Subcutaneous abdominal adipose tissue (tissue), 5 donors: ENCODE measurements around the gene BTAF1.

Experiments
- H3K27ac ChIP-seq: one replicate; pipeline ENCODE4 v1.7.0; 2013; ENCODE audit warnings: low read depth, mild to moderate bottlenecking, inconsistent platforms, low read length, moderate library complexity
- H3K27me3 ChIP-seq, 5 donors: one replicate each; pipeline ENCODE4 v1.7.0; 2013; ENCODE audit warnings: low read length in 5 of 5, inconsistent platforms in 1 of 5; ENCODE audit not compliant: control insufficient read depth in 5 of 5, insufficient read depth in 4 of 5
- H3K36me3 ChIP-seq, 5 donors: one replicate each; pipeline ENCODE4 v1.7.0; 2013; ENCODE audit warnings: low read length in 5 of 5; ENCODE audit not compliant: control insufficient read depth in 5 of 5, insufficient read depth in 5 of 5
- H3K4me1 ChIP-seq, 5 donors: one replicate each; pipeline ENCODE4 v1.7.0; 2013; ENCODE audit warnings: low read length in 5 of 5, mild to moderate bottlenecking in 3 of 5, moderate library complexity in 1 of 5; ENCODE audit not compliant: control insufficient read depth in 5 of 5, insufficient read depth in 5 of 5
- H3K4me3 ChIP-seq, 5 donors: one replicate each; pipeline ENCODE4 v1.7.0; 2013; ENCODE audit warnings: low read length in 5 of 5, low read depth in 1 of 5
- H3K9ac ChIP-seq, 5 donors: one replicate each; pipeline ENCODE4 v1.7.0; 2013; ENCODE audit warnings: low read length in 5 of 5, mild to moderate bottlenecking in 4 of 5, moderate library complexity in 3 of 5
- H3K9me3 ChIP-seq, 5 donors: one replicate each; pipeline ENCODE4 v1.7.0; 2013; ENCODE audit warnings: low read length in 5 of 5; ENCODE audit not compliant: control insufficient read depth in 5 of 5
- donor health status: healthy.
- donor health status: healthy.
- donor health status: healthy.
- donor health status: healthy.
- donor health status: healthy.

The BTAF1 gene

GRCh38 chr10:91908337-91909116 is 15.0 kb upstream of the BTAF1 start:
- Histone ChIP-seq H3K4me3 (peak overlapping the region; percentile 81 to 90 (median 86)), H3K4me1 (peaks cover 0 to 22% (median 21%) of the 10 kb centered on the region in 5 donors), H3K27me3 (no peaks in the 10 kb centered on the region), H3K36me3 (no peaks in the 10 kb centered on the region), H3K27ac (peak overlapping the region; percentile 58), H3K9ac (peak overlapping the region; percentile 42 to 75 (median 71)), H3K9me3 (no peaks in the 10 kb centered on the region)

DNA sequence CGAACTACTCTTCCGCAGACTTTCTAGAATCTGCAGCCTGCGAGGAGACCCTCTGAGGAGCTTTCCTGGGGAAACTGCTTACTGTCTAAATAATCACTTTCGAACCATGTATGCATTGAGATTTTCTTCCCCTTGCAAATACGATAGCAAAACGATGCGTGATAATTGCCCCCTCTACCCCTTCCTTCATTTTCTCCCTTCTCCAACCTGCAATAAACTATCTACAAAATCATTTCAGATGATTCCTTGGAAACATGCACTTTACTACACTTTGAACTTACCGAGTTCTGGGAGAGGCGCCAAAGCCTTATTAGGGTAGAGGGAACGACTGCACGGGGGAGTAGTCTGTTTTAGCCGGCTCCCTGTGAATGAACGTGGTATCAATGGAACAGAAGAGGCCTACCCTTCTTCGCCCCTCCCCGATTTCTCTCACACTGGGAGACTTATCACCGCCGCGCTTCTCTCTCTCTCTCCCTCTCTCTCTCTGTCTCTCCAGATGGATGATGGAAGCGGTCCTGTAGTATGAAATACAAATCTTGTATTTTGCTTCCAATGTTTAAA is 14.4 kb upstream of the BTAF1 start, which contains the start of gene FGFBP3:
FGFBP3 (minus strand) TSS at position 370 of the 561 bp plus-strand sequence. CDS start 517 bp downstream, outside the sequence.
- no peaks in the 10 kb centered on the region for H3K9me3 ChIP-seq
- peak within 1 kb of the TSS; percentile 42 to 73 (median 66) for H3K9ac ChIP-seq
- peak within 1 kb of the TSS; percentile 81 to 90 (median 86) for H3K4me3 ChIP-seq
- peaks cover 0 to 22% (median 21%) of the 10 kb centered on the region in 5 donors for H3K4me1 ChIP-seq
- no peaks in the 10 kb centered on the region for H3K27me3 ChIP-seq
- H3K27ac ChIP-seq, result peak within 1 kb of the TSS; percentile 58
- H3K36me3 ChIP-seq, result no peaks in the 10 kb centered on the region

DNA sequence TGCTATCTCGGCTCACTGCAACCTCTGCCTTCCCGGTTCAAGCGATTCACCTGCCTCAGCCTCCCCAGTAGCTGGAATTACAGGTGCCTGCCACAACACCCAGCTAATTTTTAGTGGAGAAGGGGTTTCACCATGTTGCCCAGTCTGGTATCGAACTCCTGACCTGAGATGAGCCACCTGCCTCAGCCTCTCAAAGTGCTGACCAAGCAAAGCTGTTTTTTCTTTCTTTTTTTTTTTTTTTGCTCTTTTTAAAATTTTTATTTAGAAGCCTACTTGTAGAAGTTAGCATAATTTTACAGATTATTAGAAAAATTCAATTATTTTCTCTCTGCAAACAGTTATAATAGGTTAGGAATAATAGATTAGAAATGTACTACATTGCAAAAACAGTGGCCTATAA is 13.1 kb upstream of the BTAF1 start:
- Histone ChIP-seq H3K36me3 (no peaks in the 10 kb centered on the region), H3K9me3 (no peaks in the 10 kb centered on the region), H3K4me1 (peaks cover 0 to 22% (median 21%) of the 10 kb centered on the region in 5 donors), H3K9ac (no peak overlapping the region), H3K27me3 (no peaks in the 10 kb centered on the region), H3K27ac (no peak overlapping the region), H3K4me3 (no peak overlapping the region)

- Histone ChIP-seq H3K4me3 (no peak overlapping the region), H3K4me1 (peaks cover 0 to 14% (median 10%) of the 10 kb centered on the region in 5 donors), H3K36me3 (no peaks in the 10 kb centered on the region), H3K27ac (no peak overlapping the region), H3K9ac (no peak overlapping the region), H3K9me3 (peaks cover 0 to 5% (median 0%) of the 10 kb centered on the region in 5 donors), H3K27me3 (peaks cover 0 to 3% (median 0%) of the 10 kb centered on the region in 5 donors)
Observed at GRCh38 chr10:91919651-91920050, 3.9 kb upstream of the BTAF1 start.

DNA sequence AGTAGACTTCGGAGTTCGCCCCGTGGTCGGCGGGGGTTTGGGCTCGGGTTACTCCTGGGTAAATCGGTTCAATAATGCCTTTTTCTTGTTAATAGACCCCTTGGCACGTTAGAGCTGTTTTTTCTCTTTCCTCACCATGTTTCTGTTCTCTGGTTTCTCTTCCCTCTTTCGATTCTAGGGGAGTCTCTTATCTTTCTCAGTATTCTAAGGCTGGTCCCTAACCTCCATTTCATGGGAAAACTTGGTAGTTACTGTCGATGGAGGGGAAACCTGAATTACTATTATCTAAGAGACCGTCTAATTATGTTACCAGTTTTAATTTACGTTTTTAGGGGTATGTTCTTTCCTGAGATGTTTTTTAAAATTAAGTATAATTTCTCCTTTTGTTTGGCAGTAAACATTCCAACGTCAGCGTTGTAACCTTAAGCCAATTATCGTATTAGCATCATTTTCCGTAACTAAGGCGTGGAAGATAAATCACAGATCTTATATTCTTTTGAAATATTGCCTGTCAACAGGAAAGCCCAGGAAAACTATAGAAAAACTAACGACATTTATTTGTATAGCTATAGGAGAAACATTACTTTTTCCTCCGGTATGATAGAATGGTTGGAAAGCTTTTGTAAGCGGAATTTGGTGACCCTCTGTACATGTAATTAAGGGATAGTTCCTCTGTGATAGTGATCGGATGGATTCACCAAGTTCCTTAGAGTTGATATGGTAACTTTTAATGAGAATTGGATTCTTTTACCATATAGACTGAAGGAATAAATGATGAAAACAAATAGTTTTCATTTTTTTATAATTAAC is 847 bp downstream of the BTAF1 start:
- H3K4me3 ChIP-seq, result peak overlapping the region; percentile 84 to 98 (median 91)
- H3K4me1 ChIP-seq, result peaks cover 0 to 21% (median 16%) of the 10 kb centered on the region in 5 donors
- peaks cover 0 to 6% (median 0%) of the 10 kb centered on the region in 5 donors for H3K36me3 ChIP-seq
- H3K9me3 ChIP-seq, result peaks cover 0 to 4% (median 0%) of the 10 kb centered on the region in 5 donors
- H3K27me3 ChIP-seq, result no peaks in the 10 kb centered on the region
- H3K27ac ChIP-seq, result peak overlapping the region; percentile 55
- peak overlapping the region; percentile 88 to 99 (median 96) for H3K9ac ChIP-seq

DNA sequence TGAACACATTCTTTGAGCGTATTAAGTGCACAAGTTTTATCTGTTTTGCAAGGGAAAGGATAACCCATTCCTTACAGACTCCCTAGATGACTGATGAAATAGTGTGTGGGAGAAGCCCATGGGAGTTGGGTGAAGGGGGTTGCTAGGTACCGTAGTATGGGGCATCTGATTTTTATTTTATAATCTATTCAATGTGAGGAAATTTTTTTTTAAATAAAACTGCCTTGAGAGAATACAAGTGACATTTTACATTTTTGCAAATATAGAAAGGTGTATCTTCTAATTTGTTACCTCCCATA is 1.4 kb downstream of the BTAF1 start:
- Histone ChIP-seq H3K27ac (no peak overlapping the region), H3K36me3 (peaks cover 0 to 6% (median 0%) of the 10 kb centered on the region in 5 donors), H3K9me3 (no peaks in the 10 kb centered on the region), H3K4me3 (peak overlapping the region; percentile 84 to 98 (median 91)), H3K4me1 (peaks cover 0 to 21% (median 16%) of the 10 kb centered on the region in 5 donors), H3K9ac (peak overlapping the region; percentile 88 to 99 (median 96)), H3K27me3 (no peaks in the 10 kb centered on the region)

- H3K9me3 ChIP-seq, result no peaks in the 10 kb centered on the region
- no peak overlapping the region for H3K27ac ChIP-seq
- no peaks in the 10 kb centered on the region for H3K4me1 ChIP-seq
- peaks cover 9 to 19% (median 14%) of the 10 kb centered on the region in 5 donors for H3K36me3 ChIP-seq
- no peaks in the 10 kb centered on the region for H3K27me3 ChIP-seq
- no peak overlapping the region for H3K4me3 ChIP-seq
- H3K9ac ChIP-seq, result peak overlapping the region in 1 of 5 donors; percentile 23
Observed at GRCh38 chr10:91930939-91931338, 7.4 kb downstream of the BTAF1 start.

- Histone ChIP-seq H3K9me3 (no peaks in the 10 kb centered on the region), H3K4me3 (no peak overlapping the region), H3K27me3 (no peaks in the 10 kb centered on the region), H3K27ac (no peak overlapping the region), H3K4me1 (no peaks in the 10 kb centered on the region), H3K36me3 (peaks cover 16 to 26% (median 17%) of the 10 kb centered on the region in 5 donors), H3K9ac (no peak overlapping the region)
Observed at GRCh38 chr10:91931526-91932190, 8.1 kb downstream of the BTAF1 start.

DNA sequence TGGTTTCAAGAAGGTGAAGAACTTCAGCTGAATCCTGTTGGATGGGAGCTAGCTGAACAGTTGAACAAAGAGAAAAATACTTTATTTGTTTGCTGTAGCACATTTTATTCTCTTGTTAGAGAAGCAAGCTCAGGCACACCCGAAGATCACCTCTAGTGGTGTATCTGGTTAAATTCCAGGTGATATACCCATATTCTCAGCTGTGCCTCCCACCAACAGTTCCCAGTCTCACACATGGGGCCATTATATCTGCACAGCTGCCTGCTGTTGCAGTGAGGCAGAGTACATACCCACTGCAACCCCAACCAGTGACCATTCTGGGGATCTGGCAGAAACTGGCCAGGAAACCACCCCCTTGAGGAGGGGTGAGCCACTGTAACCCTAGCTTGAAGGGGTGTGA is 9.2 kb downstream of the BTAF1 start:
- Histone ChIP-seq H3K9ac (no peak overlapping the region), H3K27ac (no peak overlapping the region), H3K36me3 (peaks cover 20 to 34% (median 22%) of the 10 kb centered on the region in 5 donors), H3K4me3 (no peak overlapping the region), H3K27me3 (no peaks in the 10 kb centered on the region), H3K9me3 (no peaks in the 10 kb centered on the region), H3K4me1 (no peaks in the 10 kb centered on the region)
